PFSK-1 (cell line): ENCODE results near the gene MMP27.

ENCODE experiments used
- FOXP2 ChIP-seq: optimal IDR thresholded peaks from 2 replicates; pipeline ENCODE3; 2011; ENCODE audit warnings: borderline replicate concordance, control low read depth, inconsistent platforms; ENCODE audit not compliant: insufficient read depth; ENCODE audit errors: extremely low read length, extremely low read depth
- POLR2AphosphoS5 ChIP-seq: IDR thresholded peaks from 2 replicates; pipeline ENCODE4 v1.6.1; 2012; ENCODE audit warnings: low read depth, mild to moderate bottlenecking, control low read depth, low read length, moderate library complexity
- REST ChIP-seq, 2 experiments: IDR thresholded peaks; 2 replicates each; pipeline versions ENCODE4 v1.6.1 to v1.8.0; 2011 to 2012; ENCODE audit warnings: low read depth in 2 of 2, low read length in 2 of 2, control low read depth in 1 of 2, inconsistent platforms in 1 of 2, mild to moderate bottlenecking in 1 of 2, moderate library complexity in 1 of 2; ENCODE audit not compliant: insufficient read depth in 1 of 2
- SIN3A ChIP-seq: IDR thresholded peaks from 2 replicates; pipeline ENCODE4 v1.6.1; 2012; ENCODE audit warnings: mild to moderate bottlenecking, low read length, moderate library complexity, borderline replicate concordance; ENCODE audit not compliant: insufficient read depth

GRCh38 chr11:102683277-102683676 lies 22.3 kb downstream of the MMP27 start:
- no peak for TF ChIP-seq POLR2AphosphoS5
- no peak for TF ChIP-seq REST (IDR thresholded peaks at IDR 0.05; ENCODE audit: insufficient read depth in 1 of 2, low read depth in 2 of 2, low read length in 2 of 2)
- no peak for TF ChIP-seq FOXP2
- TF ChIP-seq SIN3A, result no peak
